Gastroesophageal sphincter (tissue), 4 donors: ENCODE data around the gene XPOT. TPM values are rescaled to one million over a fixed set of nuclear protein-coding genes. Genes with fewer than 3 reads are reported as not detected.

Source experiments
- ATAC-seq: fragments of 150-250 bp; one replicate; pipeline ENCODE4 v1.9.1; 2016; ENCODE audit warnings: mild to moderate bottlenecking, moderate library complexity
- H3K27ac ChIP-seq, 4 donors: fragments of 200-600 bp; sonication (generic) in 3 of 4; 1 replicate in 3 of 4; 2 replicates in 1 of 4; pipeline ENCODE4 v1.5.1; 2016 to 2019
- H3K27me3 ChIP-seq: fragments of 200-600 bp; sonication (generic); one replicate; pipeline ENCODE4 v1.5.1; 2019
- H3K36me3 ChIP-seq, 2 donors: fragments of 200-600 bp; sonication (generic); one replicate each; pipeline ENCODE4 v1.5.1; 2019; ENCODE audit warnings: control low read depth in 1 of 2
- H3K4me1 ChIP-seq, 3 donors: fragments of 200-600 bp; sonication (generic); 1 replicate in 2 of 3; 2 replicates in 1 of 3; pipeline ENCODE4 v1.5.1; 2016 to 2019; ENCODE audit warnings: control low read depth in 2 of 3
- H3K4me3 ChIP-seq, 2 donors: fragments of 200-600 bp; sonication (generic); one replicate each; pipeline ENCODE4 v1.5.1; 2019; ENCODE audit warnings: mild to moderate bottlenecking in 1 of 2, moderate library complexity in 1 of 2
- H3K9me3 ChIP-seq, 3 donors: fragments of 200-600 bp; sonication (generic); one replicate each; pipeline ENCODE4 v1.5.1; 2017 to 2019; ENCODE audit warnings: control low read depth in 2 of 3
- CTCF ChIP-seq, 4 experiments: fragments of 200-600 bp in 2 of 4; fragments of 450-650 bp in 2 of 4; sonication (generic) in 1 of 4; IDR thresholded peaks; one replicate each; pipeline ENCODE4 v1.5.1; 2017 to 2019; ENCODE audit warnings: antibody characterized with exemption in 4 of 4, mild to moderate bottlenecking in 2 of 4, moderate library complexity in 2 of 4
- EP300 ChIP-seq: sonication (generic); formaldehyde crosslinking; IDR thresholded peaks from one replicate; pipeline ENCODE4 v1.6.1; 2017; ENCODE audit warnings: antibody characterized with exemption, mild to moderate bottlenecking
- POLR2A ChIP-seq, 2 donors: fragments of 450-650 bp; IDR thresholded peaks; one replicate each; pipeline ENCODE4 v1.6.1; 2017; ENCODE audit warnings: antibody characterized with exemption in 2 of 2, mild to moderate bottlenecking in 2 of 2, moderate library complexity in 1 of 2
- POLR2AphosphoS5 ChIP-seq: sonication (generic); formaldehyde crosslinking; IDR thresholded peaks from one replicate; pipeline ENCODE4 v1.6.1; 2017; ENCODE audit warnings: antibody characterized with exemption
- WGBS, 2 donors: methylation state at CpG; one replicate each; pipeline ENCODE4 v1.1.5; 2018; ENCODE audit warnings: low coverage in 1 of 2; 5-methylcytosine and 5-hydroxymethylcytosine counted together
- total RNA-seq, 4 donors: library from RNA; depleted of rRNA; stranded (reverse); fragments of >200 nt; gene quantifications; one replicate each; pipeline ENCODE4 v1.1.0, GENCODE V29; 2016

The XPOT gene
- total RNA-seq, 4 donors from 2014 or later = 26.4 to 37.2 (median 32.5) TPM

- TF ChIP-seq CTCF (IDR thresholded peaks at IDR 0.05) (no peak), POLR2AphosphoS5 (no peak), POLR2A (IDR thresholded peaks at IDR 0.05) (no peak), EP300 (no peak)
- ATAC-seq = no peak
- Histone ChIP-seq H3K9me3 (peaks cover 0 to 8% (median 0%) of the 10 kb centered on the region in 3 donors), H3K36me3 (no peaks in the 10 kb centered on the region), H3K27me3 (peaks cover 16% of the 10 kb centered on the region), H3K4me3 (no peak overlapping the region), H3K27ac (no peak overlapping the region), H3K4me1 (peaks cover 0 to 5% (median 0%) of the 10 kb centered on the region in 3 donors)
- 54 to 65% methylated on average over 2 of the region's 2 CpGs for WGBS, 2 donors
Measured at GRCh38 chr12:64385468-64385867, 18.7 kb upstream of the XPOT start.

- Histone ChIP-seq H3K4me1 (peaks cover 0 to 9% (median 0%) of the 10 kb centered on the region in 3 donors), H3K36me3 (no peaks in the 10 kb centered on the region), H3K27me3 (peaks cover 35% of the 10 kb centered on the region), H3K9me3 (no peaks in the 10 kb centered on the region), H3K27ac (no peak overlapping the region), H3K4me3 (no peak overlapping the region)
- ATAC-seq = no peak
- TF ChIP-seq POLR2A (IDR thresholded peaks at IDR 0.05) (no peak), POLR2AphosphoS5 (no peak), EP300 (no peak), CTCF (IDR thresholded peaks at IDR 0.05) (no peak)
- 86 to 97% methylated on average over 3 to 6 of the region's 6 CpGs for WGBS, 2 donors
Measured at GRCh38 chr12:64387197-64387816, 16.9 kb upstream of the XPOT start.

GRCh38 chr12:64389154-64389553, 15.0 kb upstream of the XPOT start:
- TF ChIP-seq POLR2AphosphoS5 = no peak
- no peak for TF ChIP-seq EP300
- TF ChIP-seq POLR2A (IDR thresholded peaks at IDR 0.05) = no peak
- TF ChIP-seq CTCF (IDR thresholded peaks at IDR 0.05) = no peak
- WGBS, 2 donors = 75% methylated on average over 8 of the region's 18 CpGs; no CpG with 5 or more reads in 1 of the 2 donors
- ATAC-seq = no peak

GRCh38 chr12:64390275-64390851, 13.8 kb upstream of the XPOT start, which contains the start of gene C12orf56:
TSS of gene C12orf56 (minus strand) at chr12:64390758. CDS start at chr12:64390565, 193 bp downstream.
- Histone ChIP-seq H3K4me3 (peak within 1 kb of the TSS in 1 of 2 donors; percentile 47), H3K9me3 (no peaks in the 10 kb centered on the region), H3K27ac (no peak within 1 kb of the TSS), H3K27me3 (peaks cover 50% of the 10 kb centered on the region), H3K36me3 (no peaks in the 10 kb centered on the region), H3K4me1 (peaks cover 0 to 9% (median 0%) of the 10 kb centered on the region in 3 donors)
- ATAC-seq = peak; percentile 13
- no peak for TF ChIP-seq POLR2AphosphoS5
- TF ChIP-seq CTCF (IDR thresholded peaks at IDR 0.05) = no peak
- no peak for TF ChIP-seq POLR2A (IDR thresholded peaks at IDR 0.05)
- TF ChIP-seq EP300 = no peak
- 0% methylated on average over 2 of the region's 66 CpGs; no CpG with 5 or more reads in 1 of the 2 donors for WGBS, 2 donors

More at GRCh38 chr12:64389154-64389553, 15.0 kb upstream of the XPOT start:
- H3K36me3 ChIP-seq = no peaks in the 10 kb centered on the region
- H3K9me3 ChIP-seq = no peaks in the 10 kb centered on the region
- H3K4me1 ChIP-seq = peaks cover 0 to 9% (median 0%) of the 10 kb centered on the region in 3 donors
- H3K27ac ChIP-seq = no peak overlapping the region
- peaks cover 50% of the 10 kb centered on the region for H3K27me3 ChIP-seq
- no peak overlapping the region for H3K4me3 ChIP-seq

- ATAC-seq = no peak
- TF ChIP-seq POLR2A (IDR thresholded peaks at IDR 0.05) = no peak
- no peak for TF ChIP-seq POLR2AphosphoS5
- TF ChIP-seq CTCF (IDR thresholded peaks at IDR 0.05) = no peak
- TF ChIP-seq EP300 = no peak
- Histone ChIP-seq H3K4me1 (peaks cover 0 to 9% (median 0%) of the 10 kb centered on the region in 3 donors), H3K27me3 (peaks cover 50% of the 10 kb centered on the region), H3K4me3 (no peak overlapping the region), H3K27ac (no peak overlapping the region), H3K9me3 (no peaks in the 10 kb centered on the region), H3K36me3 (no peaks in the 10 kb centered on the region)
- WGBS, 2 donors = 65 to 96% methylated on average over 3 of the region's 3 CpGs
Measured at GRCh38 chr12:64392221-64392620, 12.0 kb upstream of the XPOT start.
